Peyer's patch (tissue), 4 donors: ENCODE data around the gene PHGDH. TPM values are rescaled to one million over a fixed set of nuclear protein-coding genes. Genes with fewer than 3 reads are reported as not detected.

ENCODE experiments used
- DNase-seq, 3 donors: peaks; one replicate each; pipeline ENCODE4 v3.0.0-alpha.2; 2017 to 2019
- H3K27ac ChIP-seq, 4 donors: fragments of 200-600 bp; sonication (generic); one replicate each; pipeline ENCODE4 v1.5.1; 2016 to 2019
- H3K27me3 ChIP-seq, 2 donors: fragments of 200-600 bp; sonication (generic); one replicate each; pipeline ENCODE4 v1.5.1; 2019
- H3K36me3 ChIP-seq, 3 donors: fragments of 200-600 bp; sonication (generic); one replicate each; pipeline ENCODE4 v1.5.1; 2016 to 2019
- H3K4me1 ChIP-seq, 4 donors: fragments of 200-600 bp; sonication (generic); one replicate each; pipeline ENCODE4 v1.5.1; 2016 to 2019
- H3K4me3 ChIP-seq, 4 donors: fragments of 200-600 bp; sonication (generic); 1 replicate in 3 of 4; 2 replicates in 1 of 4; pipeline ENCODE4 v1.5.1; 2016 to 2019; ENCODE audit warnings: mild to moderate bottlenecking in 1 of 4
- H3K9me3 ChIP-seq, 4 donors: fragments of 200-600 bp; sonication (generic); one replicate each; pipeline ENCODE4 v1.5.1; 2016 to 2019; ENCODE audit warnings: mild to moderate bottlenecking in 1 of 4
- CTCF ChIP-seq, 6 experiments: fragments of 450-650 bp in 4 of 6; fragments of 200-600 bp in 2 of 6; sonication (generic) in 1 of 6; IDR thresholded peaks; one replicate each; pipeline ENCODE4 v1.5.1; 2017 to 2019; ENCODE audit warnings: antibody characterized with exemption in 6 of 6, mild to moderate bottlenecking in 3 of 6, moderate library complexity in 1 of 6
- POLR2A ChIP-seq, 2 donors: fragments of 450-650 bp; IDR thresholded peaks; one replicate each; pipeline ENCODE4 v1.5.1; 2017; ENCODE audit warnings: antibody characterized with exemption in 2 of 2, mild to moderate bottlenecking in 2 of 2, moderate library complexity in 2 of 2
- total RNA-seq, 4 donors: library from RNA; depleted of rRNA; stranded (reverse); fragments of >200 nt; gene quantifications; one replicate each; pipeline ENCODE4 v1.1.0, GENCODE V29; 2016

The PHGDH gene
- total RNA-seq, 4 donors from 2014 or later = 2.8 to 19.0 (median 4.3) TPM

GRCh38 chr1:119674111-119674526 is 37.6 kb upstream of the PHGDH start:
- no peak for TF ChIP-seq POLR2A (IDR thresholded peaks at IDR 0.05)
- no peak for TF ChIP-seq CTCF (IDR thresholded peaks at IDR 0.05)
- no peak for DNase-seq
- Histone ChIP-seq H3K27ac (no peak overlapping the region), H3K27me3 (no peaks in the 10 kb centered on the region), H3K4me3 (no peak overlapping the region), H3K9me3 (no peaks in the 10 kb centered on the region), H3K4me1 (peaks cover 0 to 3% (median 0%) of the 10 kb centered on the region in 4 donors), H3K36me3 (no peaks in the 10 kb centered on the region)

GRCh38 chr1:119674835-119675289 is 36.9 kb upstream of the PHGDH start:
- Histone ChIP-seq H3K4me3 (no peak overlapping the region), H3K27ac (no peak overlapping the region), H3K36me3 (no peaks in the 10 kb centered on the region), H3K9me3 (no peaks in the 10 kb centered on the region), H3K27me3 (no peaks in the 10 kb centered on the region), H3K4me1 (peaks cover 0 to 3% (median 0%) of the 10 kb centered on the region in 4 donors)
- DNase-seq = peak in 1 of 3 donors; percentile 71
- TF ChIP-seq CTCF (IDR thresholded peaks at IDR 0.05) (peak in 1 of 6 experiments; percentile 88), POLR2A (IDR thresholded peaks at IDR 0.05) (no peak)

GRCh38 chr1:119675349-119676345 is 36.1 kb upstream of the PHGDH start:
- Histone ChIP-seq H3K27me3 (no peaks in the 10 kb centered on the region), H3K36me3 (no peaks in the 10 kb centered on the region), H3K4me1 (peaks cover 0 to 3% (median 0%) of the 10 kb centered on the region in 4 donors), H3K27ac (no peak overlapping the region), H3K9me3 (no peaks in the 10 kb centered on the region), H3K4me3 (peak overlapping the region in 2 of 4 donors; percentile 34 to 38)
- peak in 2 of 3 donors; percentile 69 to 90 for DNase-seq
- TF ChIP-seq POLR2A (IDR thresholded peaks at IDR 0.05) (no peak), CTCF (IDR thresholded peaks at IDR 0.05) (peak; percentile 51 to 87 (median 80))

- Histone ChIP-seq H3K9me3 (no peaks in the 10 kb centered on the region), H3K4me1 (peaks cover 0 to 3% (median 0%) of the 10 kb centered on the region in 4 donors), H3K36me3 (no peaks in the 10 kb centered on the region), H3K4me3 (no peak overlapping the region), H3K27ac (no peak overlapping the region), H3K27me3 (no peaks in the 10 kb centered on the region)
- DNase-seq = no peak
- TF ChIP-seq POLR2A (IDR thresholded peaks at IDR 0.05) = no peak
- no peak for TF ChIP-seq CTCF (IDR thresholded peaks at IDR 0.05)
Measured at GRCh38 chr1:119676571-119677206, 35.0 kb upstream of the PHGDH start.

GRCh38 chr1:119679223-119679622 is 32.5 kb upstream of the PHGDH start:
- H3K27ac ChIP-seq = no peak overlapping the region
- no peaks in the 10 kb centered on the region for H3K27me3 ChIP-seq
- H3K4me3 ChIP-seq = no peak overlapping the region
- no peaks in the 10 kb centered on the region for H3K36me3 ChIP-seq
- TF ChIP-seq CTCF (IDR thresholded peaks at IDR 0.05) (no peak), POLR2A (IDR thresholded peaks at IDR 0.05) (no peak)
- peaks cover 0 to 3% (median 0%) of the 10 kb centered on the region in 4 donors for H3K4me1 ChIP-seq
- no peaks in the 10 kb centered on the region for H3K9me3 ChIP-seq
- no peak for DNase-seq
